Measurements from ENCODE around the gene STK39.

DNA sequence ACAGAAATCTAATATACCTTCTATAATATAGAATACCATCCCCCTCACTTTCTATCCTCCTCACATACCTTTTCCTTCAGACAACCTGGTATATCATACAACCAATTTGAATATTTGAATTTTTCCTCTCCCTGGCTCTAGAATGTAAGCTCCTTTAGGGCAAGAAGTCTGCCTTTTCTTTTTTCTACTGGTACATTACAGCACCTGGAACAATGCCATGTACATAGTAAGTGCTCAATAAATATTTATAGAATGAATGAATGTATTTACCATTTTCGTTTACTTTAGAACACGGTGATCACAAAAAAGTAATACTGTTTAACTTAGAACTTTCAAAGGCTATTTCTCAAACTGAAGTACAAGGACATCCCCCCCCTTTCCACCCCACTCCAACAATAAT, 187.6 kb downstream of the STK39 start:
- TF ChIP-seq, protein P1, sequence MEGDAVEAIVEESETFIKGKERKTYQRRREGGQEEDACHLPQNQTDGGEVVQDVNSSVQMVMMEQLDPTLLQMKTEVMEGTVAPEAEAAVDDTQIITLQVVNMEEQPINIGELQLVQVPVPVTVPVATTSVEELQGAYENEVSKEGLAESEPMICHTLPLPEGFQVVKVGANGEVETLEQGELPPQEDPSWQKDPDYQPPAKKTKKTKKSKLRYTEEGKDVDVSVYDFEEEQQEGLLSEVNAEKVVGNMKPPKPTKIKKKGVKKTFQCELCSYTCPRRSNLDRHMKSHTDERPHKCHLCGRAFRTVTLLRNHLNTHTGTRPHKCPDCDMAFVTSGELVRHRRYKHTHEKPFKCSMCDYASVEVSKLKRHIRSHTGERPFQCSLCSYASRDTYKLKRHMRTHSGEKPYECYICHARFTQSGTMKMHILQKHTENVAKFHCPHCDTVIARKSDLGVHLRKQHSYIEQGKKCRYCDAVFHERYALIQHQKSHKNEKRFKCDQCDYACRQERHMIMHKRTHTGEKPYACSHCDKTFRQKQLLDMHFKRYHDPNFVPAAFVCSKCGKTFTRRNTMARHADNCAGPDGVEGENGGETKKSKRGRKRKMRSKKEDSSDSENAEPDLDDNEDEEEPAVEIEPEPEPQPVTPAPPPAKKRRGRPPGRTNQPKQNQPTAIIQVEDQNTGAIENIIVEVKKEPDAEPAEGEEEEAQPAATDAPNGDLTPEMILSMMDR (conservative IDR thresholded peaks at IDR 0.05): no peak
- TF ChIP-seq ZFX (IDR thresholded peaks at IDR 0.05): no peak

All from C4-2B (cell line).